HFF-Myc (cell line): ENCODE data around the gene PLEKHF1.

Source experiments
- DNase-seq: peaks from one replicate; pipeline ENCODE4 v3.0.0-alpha.2; 2011; ENCODE audit warnings: low read depth; ENCODE audit errors: extremely low read depth
- H3K4me3 ChIP-seq: replicated peaks from 2 replicates; pipeline ENCODE4 v1.5.1; 2011; ENCODE audit warnings: low read depth, mild to moderate bottlenecking, control low read depth, low read length
- TF ChIP-seq, protein P1 (sequence below): IDR thresholded peaks from 2 replicates; pipeline ENCODE4 v1.5.1; 2012; ENCODE audit warnings: mild to moderate bottlenecking, low read depth, low read length, control low read depth; ENCODE audit errors: missing control alignments

PLEKHF1 gene

DNA sequence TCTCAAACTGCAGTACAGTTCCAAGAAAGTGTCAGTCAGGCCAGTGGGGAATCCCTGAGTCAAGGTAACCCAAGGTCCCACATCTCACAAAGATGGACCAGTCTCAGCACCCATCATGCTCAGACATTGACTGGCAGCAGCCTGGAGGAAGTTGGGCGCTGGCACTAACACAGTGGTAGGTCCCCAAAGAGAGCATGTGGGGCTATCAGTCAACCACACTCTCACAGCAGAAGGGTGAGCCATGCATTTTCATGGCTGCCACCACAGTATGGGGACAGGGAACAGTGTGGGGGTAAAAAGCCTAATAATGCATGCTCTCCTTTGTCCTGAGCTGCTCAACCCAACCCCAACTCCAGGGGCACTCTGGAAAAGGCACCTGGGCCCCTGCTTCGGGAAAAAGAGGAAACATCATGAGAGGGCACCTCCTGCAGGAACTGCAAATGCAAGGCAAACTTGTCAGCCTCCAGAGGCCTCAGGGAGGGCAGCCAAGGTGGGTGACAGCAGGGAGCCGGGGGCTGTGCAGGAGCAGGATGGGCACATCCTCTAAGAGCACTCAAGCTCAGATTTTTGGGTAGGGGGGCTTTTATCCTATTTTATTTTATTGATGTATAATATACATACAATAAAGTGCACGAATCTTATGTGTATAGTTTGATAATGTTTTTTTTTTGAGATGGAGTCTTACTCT, 9.5 kb upstream of the PLEKHF1 start:
- TF ChIP-seq, protein P1, sequence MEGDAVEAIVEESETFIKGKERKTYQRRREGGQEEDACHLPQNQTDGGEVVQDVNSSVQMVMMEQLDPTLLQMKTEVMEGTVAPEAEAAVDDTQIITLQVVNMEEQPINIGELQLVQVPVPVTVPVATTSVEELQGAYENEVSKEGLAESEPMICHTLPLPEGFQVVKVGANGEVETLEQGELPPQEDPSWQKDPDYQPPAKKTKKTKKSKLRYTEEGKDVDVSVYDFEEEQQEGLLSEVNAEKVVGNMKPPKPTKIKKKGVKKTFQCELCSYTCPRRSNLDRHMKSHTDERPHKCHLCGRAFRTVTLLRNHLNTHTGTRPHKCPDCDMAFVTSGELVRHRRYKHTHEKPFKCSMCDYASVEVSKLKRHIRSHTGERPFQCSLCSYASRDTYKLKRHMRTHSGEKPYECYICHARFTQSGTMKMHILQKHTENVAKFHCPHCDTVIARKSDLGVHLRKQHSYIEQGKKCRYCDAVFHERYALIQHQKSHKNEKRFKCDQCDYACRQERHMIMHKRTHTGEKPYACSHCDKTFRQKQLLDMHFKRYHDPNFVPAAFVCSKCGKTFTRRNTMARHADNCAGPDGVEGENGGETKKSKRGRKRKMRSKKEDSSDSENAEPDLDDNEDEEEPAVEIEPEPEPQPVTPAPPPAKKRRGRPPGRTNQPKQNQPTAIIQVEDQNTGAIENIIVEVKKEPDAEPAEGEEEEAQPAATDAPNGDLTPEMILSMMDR = no peak
- H3K4me3 ChIP-seq = no peak overlapping the region
- DNase-seq = no peak

DNA sequence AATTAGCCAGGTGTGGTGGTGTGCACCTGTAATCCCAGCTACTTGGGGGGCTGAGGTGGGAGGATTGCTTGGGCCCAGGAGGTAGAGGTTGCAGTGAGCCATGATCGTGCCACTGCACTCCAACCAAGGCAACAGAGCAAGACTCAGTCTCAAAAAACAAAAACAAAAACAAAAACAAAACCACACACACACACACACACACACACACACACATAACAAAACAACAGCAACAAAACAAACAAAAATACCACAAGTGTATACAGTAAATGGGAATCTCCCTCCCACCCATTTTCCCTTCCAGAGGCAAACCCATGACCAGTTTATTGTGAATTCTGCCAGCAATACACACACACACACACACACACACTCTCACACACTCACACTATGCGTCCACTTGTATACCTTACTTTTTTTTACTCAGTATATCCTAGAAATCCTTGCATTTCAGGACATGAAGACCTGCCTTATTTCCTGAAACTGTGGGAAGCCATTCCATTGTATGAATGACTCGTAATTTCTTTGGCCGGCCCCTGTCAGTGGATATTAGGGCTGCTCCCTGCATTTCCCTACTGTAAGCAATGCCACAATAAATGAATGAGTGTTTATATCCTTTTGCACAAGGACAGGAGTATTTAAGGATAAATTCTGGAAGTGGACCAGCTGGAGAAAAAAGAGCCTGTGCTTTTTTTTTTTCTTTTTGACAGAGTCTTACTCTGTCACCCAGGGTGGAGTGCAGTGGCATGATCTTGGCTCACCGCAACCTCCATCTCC, 6.9 kb upstream of the PLEKHF1 start:
- DNase-seq = no peak
- TF ChIP-seq, protein P1 = no peak
- no peak overlapping the region for H3K4me3 ChIP-seq

DNA sequence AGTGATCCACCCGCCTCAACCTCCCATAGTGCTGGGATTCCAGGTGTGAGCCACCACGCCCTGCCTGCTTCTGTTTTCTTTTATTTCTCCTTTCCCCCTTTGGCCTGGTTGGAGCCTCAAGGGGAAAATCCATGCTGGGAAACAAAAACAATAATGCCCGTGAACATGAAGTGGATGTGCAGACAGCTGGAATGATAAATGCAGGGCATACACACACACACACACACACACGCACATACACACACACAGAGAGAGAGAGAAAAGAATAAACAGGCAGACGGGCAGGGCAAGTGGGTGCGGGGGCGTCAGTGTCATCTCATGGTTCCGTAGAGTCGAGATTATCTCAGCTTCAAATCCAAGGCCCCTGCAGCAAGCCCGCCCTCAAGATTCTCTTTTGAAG, 4.4 kb upstream of the PLEKHF1 start:
- DNase-seq = no peak
- TF ChIP-seq, protein P1 = no peak
- no peak overlapping the region for H3K4me3 ChIP-seq

DNA sequence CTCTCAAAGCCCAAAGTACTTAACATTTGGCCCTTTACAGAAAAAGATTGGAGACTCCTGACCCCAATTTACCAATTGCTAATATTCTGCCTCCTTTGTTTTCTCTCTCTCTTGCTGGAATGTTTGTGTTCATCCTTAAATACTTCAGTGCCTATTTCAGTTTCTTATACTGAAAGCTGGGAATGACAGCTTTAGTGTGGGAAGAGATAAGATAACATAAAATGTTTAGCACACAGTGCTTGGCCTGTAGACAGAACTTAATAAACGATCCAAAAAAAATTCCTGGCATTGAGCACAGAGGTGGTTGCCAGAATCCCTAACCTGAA, 3.0 kb upstream of the PLEKHF1 start:
- no peak overlapping the region for H3K4me3 ChIP-seq
- no peak for DNase-seq

DNA sequence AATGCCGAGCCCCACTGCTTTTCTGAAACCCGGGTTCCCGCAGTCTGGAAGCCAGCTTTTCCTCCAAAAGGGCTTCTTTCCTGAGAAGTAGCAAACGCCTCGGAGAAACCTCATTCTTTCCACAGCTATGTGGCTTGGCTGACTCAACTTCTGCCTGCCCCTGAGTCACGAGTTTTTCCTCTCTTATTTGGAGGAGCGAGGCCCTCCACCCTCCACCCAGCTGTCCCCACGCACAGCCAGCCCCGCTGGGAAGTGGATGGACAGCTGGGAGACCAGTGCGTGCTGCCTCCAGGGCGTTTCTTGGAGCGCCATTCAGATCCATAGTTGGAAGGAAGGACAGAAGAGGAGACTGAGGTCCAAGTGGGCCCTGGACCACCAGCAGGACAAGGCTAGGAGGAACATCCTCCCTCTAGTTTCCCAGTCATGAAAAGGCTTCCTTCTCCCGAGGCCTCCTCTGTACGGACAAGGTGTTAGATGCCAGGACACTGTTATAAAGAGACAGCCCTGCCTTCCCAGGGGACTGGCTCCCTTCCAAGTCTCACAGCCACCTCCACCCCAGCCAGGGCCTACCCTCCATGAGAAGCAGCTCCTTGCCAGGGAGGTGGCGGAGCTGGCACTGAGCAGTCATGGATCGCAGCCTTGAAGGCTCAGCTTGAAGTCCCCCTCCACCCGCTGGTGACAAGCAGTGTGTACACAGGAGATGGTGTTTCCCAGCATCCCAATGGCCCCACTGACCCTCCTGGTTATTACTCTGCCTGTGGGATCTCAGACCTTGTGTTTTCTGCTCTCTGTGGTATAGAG, 2.5 kb upstream of the PLEKHF1 start:
- TF ChIP-seq, protein P1 = no peak
- H3K4me3 ChIP-seq = no peak overlapping the region
- no peak for DNase-seq

More for the DNA sequence above, 3.0 kb upstream of the PLEKHF1 start:
- TF ChIP-seq, protein P1 = no peak

DNA sequence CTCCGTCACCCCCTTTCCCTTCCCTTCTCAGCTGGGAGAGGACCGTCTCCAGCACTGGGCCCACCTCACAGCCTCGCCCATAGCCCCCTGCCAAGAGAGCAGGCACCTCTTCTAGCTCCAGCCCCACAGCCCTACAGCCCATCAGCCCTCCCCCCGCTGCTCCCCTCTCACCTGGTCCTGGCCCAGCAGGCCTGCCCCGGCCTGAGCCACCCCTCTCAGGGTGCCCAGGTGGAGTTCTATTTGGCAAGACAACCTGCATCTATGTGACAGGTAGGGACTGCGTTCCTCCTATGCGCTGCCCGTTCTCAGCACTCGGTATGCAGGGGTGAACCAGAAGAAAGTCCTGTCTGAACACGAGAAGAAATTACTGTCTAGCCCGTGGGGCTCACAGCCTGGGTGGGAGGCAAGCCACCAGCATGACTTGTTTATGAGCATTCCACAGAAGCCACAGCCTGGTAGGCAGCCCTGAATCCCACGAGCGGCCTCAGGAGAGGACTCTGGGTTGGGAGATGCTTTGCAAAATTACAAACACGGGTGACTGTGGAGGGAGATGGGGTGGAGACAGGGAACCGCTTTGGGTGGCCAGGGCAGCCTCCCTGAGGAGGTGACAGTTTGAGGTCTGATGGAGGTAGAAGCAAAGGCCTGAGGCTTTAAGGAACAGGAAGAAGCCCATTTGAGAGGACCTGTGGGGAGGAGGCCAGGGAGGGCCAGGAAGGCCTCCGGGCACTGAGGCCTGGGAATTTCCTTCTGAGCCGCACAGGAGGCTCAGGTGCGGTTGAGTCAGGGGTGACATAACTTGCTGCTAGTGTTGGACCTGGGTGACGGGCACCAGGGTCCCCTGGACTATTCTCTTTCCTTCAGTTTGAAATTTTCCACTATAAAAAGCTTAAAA, 1.2 kb upstream of the PLEKHF1 start:
- H3K4me3 ChIP-seq = no peak overlapping the region
- TF ChIP-seq, protein P1 = no peak
- no peak for DNase-seq
